DMS 273 (cell line): ENCODE measurements around the gene SH3PXD2B.
"Not testable (repeated sequence)": the region's sequence is repeated elsewhere in the genome, so short reads cannot be mapped to it uniquely, and the experiment has no call there.

Experiments used
- DNase-seq: peaks from one replicate; lab custom pipeline; 2025; ENCODE audit not compliant: unreplicated experiment; lab: John Stamatoyannopoulos, UW

The SH3PXD2B gene

GRCh38 chr5:172420235-172420939, 33.9 kb downstream of the SH3PXD2B start:
- peak; percentile 90 for DNase-seq

- DNase-seq: peak; percentile 95
Measured at GRCh38 chr5:172418862-172419814, 35.2 kb downstream of the SH3PXD2B start.

GRCh38 chr5:172417983-172418630, 36.2 kb downstream of the SH3PXD2B start:
- DNase-seq: peak; percentile 92

- DNase-seq: no peak
Measured at GRCh38 chr5:172417130-172417841, 37.0 kb downstream of the SH3PXD2B start.

- DNase-seq: no peak
Measured at GRCh38 chr5:172415362-172416275, 38.7 kb downstream of the SH3PXD2B start.

- DNase-seq: no peak
Measured at GRCh38 chr5:172414531-172415361, 39.6 kb downstream of the SH3PXD2B start.

GRCh38 chr5:172413601-172414171, 40.6 kb downstream of the SH3PXD2B start:
- DNase-seq: no peak

- no peak for DNase-seq
Measured at GRCh38 chr5:172412724-172413286, 41.5 kb downstream of the SH3PXD2B start.

- peak; percentile 26 for DNase-seq
Measured at GRCh38 chr5:172411484-172412072, 42.7 kb downstream of the SH3PXD2B start.

GRCh38 chr5:172410662-172411483, 43.5 kb downstream of the SH3PXD2B start:
- no peak for DNase-seq

- no peak for DNase-seq
Measured at GRCh38 chr5:172410160-172410559, 44.2 kb downstream of the SH3PXD2B start.

GRCh38 chr5:172409477-172409876, 44.8 kb downstream of the SH3PXD2B start:
- DNase-seq: not testable (repeated sequence)

- no peak for DNase-seq
Measured at GRCh38 chr5:172407822-172408221, 46.5 kb downstream of the SH3PXD2B start.

GRCh38 chr5:172407241-172407691, 47.1 kb downstream of the SH3PXD2B start:
- DNase-seq: no peak

- DNase-seq: no peak
Measured at GRCh38 chr5:172405226-172406107, 48.9 kb downstream of the SH3PXD2B start.

- no peak for DNase-seq
Measured at GRCh38 chr5:172404746-172405145, 49.6 kb downstream of the SH3PXD2B start.
